ENCODE data around the gene MRPS27. TPM values are rescaled to one million over a fixed set of nuclear protein-coding genes. Genes with fewer than 3 reads are reported as not detected.

The MRPS27 gene
- total RNA-seq, 4 donors from 2014 or later: 14.3 to 34.7 (median 27.9) TPM

GRCh38 chr5:72184408-72184807 is 135.6 kb downstream of the MRPS27 start:
- TF ChIP-seq CTCF (IDR thresholded peaks at IDR 0.05) (no peak), POLR2AphosphoS5 (IDR thresholded peaks at IDR 0.05) (no peak), POLR2A (IDR thresholded peaks at IDR 0.05) (no peak), EP300 (IDR thresholded peaks at IDR 0.05; ENCODE audit: low read depth) (no peak)
- Histone ChIP-seq H3K27ac (no peak overlapping the region), H3K36me3 (no peaks in the 10 kb centered on the region), H3K4me3 (no peak overlapping the region), H3K4me1 (peaks cover 0 to 5% (median 2%) of the 10 kb centered on the region in 4 donors), H3K9me3 (no peaks in the 10 kb centered on the region), H3K27me3 (no peaks in the 10 kb centered on the region)
- intact Hi-C loops (cut with DNase I; ENCODE audit: low total_unique reads) (no loop called here), in situ Hi-C loops (cut with MboI; ENCODE audit: low pct_ligation_motif_present in 1 of 4, low pct_unique_long_range_greater_than_20kb in 1 of 4, low sequenced_read_pairs in 3 of 4) (no loop called here)
- 90 to 93% methylated on average over 3 of the region's 3 CpGs for WGBS, 2 donors (ENCODE audit: low coverage in 1 of 2)
- no peak for DNase-seq

DNA sequence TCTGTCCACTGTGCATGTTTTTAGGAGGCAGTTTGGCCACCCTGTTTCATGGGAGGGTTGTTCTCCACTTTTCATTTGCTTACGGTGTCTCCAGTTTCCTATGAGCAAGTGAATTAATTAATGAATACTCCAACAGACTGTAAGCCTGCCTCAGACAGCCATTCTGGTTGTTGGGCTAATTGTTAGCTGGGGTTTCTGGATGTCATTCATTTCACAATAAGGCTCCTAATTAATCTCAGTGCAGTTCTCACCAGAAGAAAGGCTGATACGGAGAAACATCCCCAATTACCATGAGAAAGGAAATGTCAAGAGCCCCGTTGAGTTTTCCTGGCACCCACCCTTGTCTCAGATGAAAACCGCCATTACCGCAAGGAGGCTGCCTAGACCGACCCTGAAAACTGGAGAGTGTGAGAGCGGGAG is 136.9 kb downstream of the MRPS27 start:
- DNase-seq: no peak
- Histone ChIP-seq H3K4me1 (peaks cover 0 to 7% (median 5%) of the 10 kb centered on the region in 4 donors), H3K36me3 (no peaks in the 10 kb centered on the region), H3K27me3 (no peaks in the 10 kb centered on the region), H3K9me3 (no peaks in the 10 kb centered on the region), H3K4me3 (no peak overlapping the region), H3K27ac (no peak overlapping the region)
- intact Hi-C loops (cut with DNase I; ENCODE audit: low total_unique reads): no loop called here
- WGBS, 2 donors (ENCODE audit: low coverage in 1 of 2): 70 to 93% methylated on average over 7 of the region's 7 CpGs
- TF ChIP-seq POLR2A (IDR thresholded peaks at IDR 0.05) (no peak), CTCF (IDR thresholded peaks at IDR 0.05) (no peak), POLR2AphosphoS5 (IDR thresholded peaks at IDR 0.05) (no peak), EP300 (IDR thresholded peaks at IDR 0.05; ENCODE audit: low read depth) (no peak)
- in situ Hi-C loops (cut with MboI; ENCODE audit: low pct_ligation_motif_present in 1 of 4, low pct_unique_long_range_greater_than_20kb in 1 of 4, low sequenced_read_pairs in 3 of 4): no loop called here

- in situ Hi-C loops (cut with MboI; ENCODE audit: low pct_ligation_motif_present in 1 of 4, low pct_unique_long_range_greater_than_20kb in 1 of 4, low sequenced_read_pairs in 3 of 4) (no loop called here), intact Hi-C loops (cut with DNase I; ENCODE audit: low total_unique reads) (no loop called here)
- H3K36me3 ChIP-seq: no peaks in the 10 kb centered on the region
- WGBS, 2 donors (ENCODE audit: low coverage in 1 of 2): 60 to 86% methylated on average over 1 to 7 of the region's 7 CpGs
- H3K4me3 ChIP-seq: no peak overlapping the region
- TF ChIP-seq CTCF (IDR thresholded peaks at IDR 0.05) (no peak), EP300 (IDR thresholded peaks at IDR 0.05; ENCODE audit: low read depth) (no peak), POLR2A (IDR thresholded peaks at IDR 0.05) (no peak), POLR2AphosphoS5 (IDR thresholded peaks at IDR 0.05) (no peak)
- H3K27me3 ChIP-seq: no peaks in the 10 kb centered on the region
- H3K27ac ChIP-seq: no peak overlapping the region
- DNase-seq: no peak
- H3K9me3 ChIP-seq: no peaks in the 10 kb centered on the region
- H3K4me1 ChIP-seq: peaks cover 0 to 7% (median 5%) of the 10 kb centered on the region in 4 donors
Measured at GRCh38 chr5:72182686-72183085, 137.4 kb downstream of the MRPS27 start.

- TF ChIP-seq POLR2A (IDR thresholded peaks at IDR 0.05): no peak
- TF ChIP-seq EP300 (IDR thresholded peaks at IDR 0.05; ENCODE audit: low read depth): no peak
- H3K9me3 ChIP-seq: no peaks in the 10 kb centered on the region
- no peak overlapping the region for H3K27ac ChIP-seq
- H3K27me3 ChIP-seq: no peaks in the 10 kb centered on the region
- no peaks in the 10 kb centered on the region for H3K36me3 ChIP-seq
- no peak overlapping the region for H3K4me3 ChIP-seq
- peaks cover 0 to 7% (median 5%) of the 10 kb centered on the region in 4 donors for H3K4me1 ChIP-seq
- in situ Hi-C loops (cut with MboI; ENCODE audit: low pct_ligation_motif_present in 1 of 4, low pct_unique_long_range_greater_than_20kb in 1 of 4, low sequenced_read_pairs in 3 of 4) (no loop called here), intact Hi-C loops (cut with DNase I; ENCODE audit: low total_unique reads) (no loop called here)
- no peak for DNase-seq
- WGBS, 2 donors (ENCODE audit: low coverage in 1 of 2): 0 to 56% methylated on average over 1 to 4 of the region's 4 CpGs
Measured at GRCh38 chr5:72180925-72181324, 139.1 kb downstream of the MRPS27 start.

Measured in transverse colon (tissue), 4 donors.